Skeletal muscle satellite cell (primary cell): ENCODE data around the gene ELF3. TPM values are rescaled to one million over a fixed set of nuclear protein-coding genes. Genes with fewer than 3 reads are reported as not detected.
"Not testable (repeated sequence)": the region's sequence is repeated elsewhere in the genome, so short reads cannot be mapped to it uniquely, and the experiment has no call there.

Experiments used
- H3K27me3 ChIP-seq: 2 replicates; pipeline ENCODE4 v1.7.0; 2013; ENCODE audit warnings: low read length; ENCODE audit not compliant: control insufficient read depth, insufficient read depth
- H3K36me3 ChIP-seq: 2 replicates; pipeline ENCODE4 v1.7.0; 2013; ENCODE audit warnings: mild to moderate bottlenecking, control low read depth, low read length; ENCODE audit not compliant: insufficient read depth
- H3K4me1 ChIP-seq: 2 replicates; pipeline ENCODE4 v1.7.0; 2013; ENCODE audit warnings: low read length; ENCODE audit not compliant: control insufficient read depth, insufficient read depth
- H3K4me2 ChIP-seq: 2 replicates; pipeline ENCODE4 v1.7.0; 2013; ENCODE audit warnings: mild to moderate bottlenecking, low read length
- H3K4me3 ChIP-seq: 2 replicates; pipeline ENCODE4 v1.7.0; 2013; ENCODE audit warnings: low read length
- H3K9ac ChIP-seq: 2 replicates; pipeline ENCODE4 v1.7.0; 2013; ENCODE audit warnings: mild to moderate bottlenecking, low read depth, low read length, moderate library complexity
- H3K9me3 ChIP-seq: replicated peaks from 2 replicates; pipeline ENCODE4 v1.7.0; 2013; ENCODE audit warnings: mild to moderate bottlenecking, control low read depth, low read length
- small RNA-seq: library from RNA; depleted of rRNA; stranded (forward); fragments of <200 nt; gene quantifications from one replicate; pipeline ENCODE3, GENCODE V24; 2012

The ELF3 gene

GRCh38 chr1:202062636-202063035 lies 52.2 kb downstream of the ELF3 start:
- not testable (repeated sequence) for H3K9me3 ChIP-seq, H3K36me3 ChIP-seq, H3K4me2 ChIP-seq, H3K4me1 ChIP-seq, H3K9ac ChIP-seq, H3K4me3 ChIP-seq
- H3K27me3 ChIP-seq = peaks cover 19% of the 10 kb centered on the region

GRCh38 chr1:202063093-202063492 lies 52.7 kb downstream of the ELF3 start:
- peaks cover 5% of the 10 kb centered on the region for H3K4me1 ChIP-seq
- H3K9me3 ChIP-seq = no peaks in the 10 kb centered on the region
- no peak overlapping the region for H3K4me3 ChIP-seq
- no peak overlapping the region for H3K9ac ChIP-seq
- no peak overlapping the region for H3K4me2 ChIP-seq
- H3K36me3 ChIP-seq = no peaks in the 10 kb centered on the region
- peaks cover 20% of the 10 kb centered on the region for H3K27me3 ChIP-seq

- not testable (repeated sequence) for H3K4me3 ChIP-seq, H3K9ac ChIP-seq, H3K4me1 ChIP-seq, H3K36me3 ChIP-seq, H3K4me2 ChIP-seq, H3K9me3 ChIP-seq
- H3K27me3 ChIP-seq = peaks cover 24% of the 10 kb centered on the region
These were observed 54.5 kb downstream of the ELF3 start for GRCh38 chr1:202064889-202065312.

Small RNA genes within 50 kb of the gene (small RNA-seq; reads per million reads assigned to genes)
- gene AL691482.1 = not detected
- gene AL691482.2 = not detected
- gene MIR6740 = not detected
- gene RF00156 = not detected
